ENCODE results near the gene ETFA. TPM values are rescaled to one million over a fixed set of nuclear protein-coding genes. Genes with fewer than 3 reads are reported as not detected.
"Not testable (repeated sequence)": the region's sequence is repeated elsewhere in the genome, so short reads cannot be mapped to it uniquely, and the experiment has no call there.

ETFA gene
- total RNA-seq, 1 donor from 2014 or later: 189 TPM

- DNase-seq (ENCODE audit: low read depth, low spot score): no peak
Observed at GRCh38 chr15:76282465-76282864, 28.8 kb downstream of the ETFA start.

- no peak for DNase-seq (ENCODE audit: low read depth, low spot score)
Observed at GRCh38 chr15:76278651-76279050, 32.6 kb downstream of the ETFA start.

DNA sequence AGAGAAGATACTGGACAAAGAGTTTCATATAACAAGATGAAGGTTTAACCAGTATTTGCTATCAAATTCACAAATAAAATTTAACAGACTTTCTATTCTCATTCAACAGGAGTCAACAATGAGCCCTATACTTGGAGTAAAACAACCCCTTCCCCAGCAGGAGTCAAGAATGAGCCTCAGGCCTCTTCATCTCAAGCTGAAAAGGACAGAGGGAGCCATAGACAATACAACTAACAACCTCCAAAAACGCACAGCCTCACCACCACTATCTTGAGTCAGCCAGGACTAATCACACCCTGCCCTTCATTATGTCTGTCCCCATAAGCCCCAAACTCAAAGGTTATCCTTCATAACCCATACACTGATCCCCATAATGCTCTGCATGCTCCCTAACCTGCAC lies 36.4 kb downstream of the ETFA start:
- DNase-seq (ENCODE audit: low read depth, low spot score): no peak

DNA sequence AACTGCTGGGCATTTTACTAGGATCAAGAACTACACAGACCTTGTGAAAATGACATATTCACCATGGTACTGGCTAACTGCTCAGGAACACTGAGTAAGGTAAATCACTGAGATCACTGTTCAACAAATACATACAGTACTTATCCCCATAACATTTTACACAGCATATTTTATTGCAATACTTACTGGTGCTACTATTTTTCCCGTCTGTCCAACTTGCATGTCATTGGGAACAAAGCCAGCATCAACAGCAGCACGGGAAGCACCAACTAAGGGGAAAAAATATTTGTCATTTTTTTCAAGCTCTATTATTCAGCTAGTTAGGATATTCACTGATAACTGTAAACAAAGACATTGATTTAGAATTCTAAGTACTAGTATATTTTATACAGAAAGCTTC lies 37.0 kb downstream of the ETFA start:
- peak; percentile 26 for DNase-seq (ENCODE audit: low read depth, low spot score)

GRCh38 chr15:76270876-76271275 lies 40.4 kb downstream of the ETFA start:
- DNase-seq (ENCODE audit: low read depth, low spot score): no peak

DNA sequence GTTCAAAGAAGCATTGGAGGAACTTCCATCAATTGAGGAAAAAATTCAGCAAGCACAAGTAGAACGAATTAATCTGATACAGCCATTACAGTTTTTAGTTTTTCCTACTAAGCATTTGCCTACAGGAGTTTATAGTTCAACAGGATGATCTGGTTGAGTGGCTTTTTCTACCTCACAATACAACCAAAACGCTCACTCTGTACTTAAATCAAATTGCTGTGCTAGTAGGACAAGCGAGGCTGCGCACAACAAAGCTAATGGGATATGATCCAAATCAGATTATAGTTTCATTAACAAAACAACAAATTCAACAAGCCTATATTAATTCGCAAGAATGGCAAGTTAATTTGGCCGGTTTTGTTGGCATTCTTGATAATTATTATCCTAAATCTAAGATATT lies 44.2 kb downstream of the ETFA start:
- DNase-seq (ENCODE audit: low read depth, low spot score): no peak

GRCh38 chr15:76265769-76266168 lies 45.5 kb downstream of the ETFA start:
- not testable (repeated sequence) for DNase-seq (ENCODE audit: low read depth, low spot score)

DNA sequence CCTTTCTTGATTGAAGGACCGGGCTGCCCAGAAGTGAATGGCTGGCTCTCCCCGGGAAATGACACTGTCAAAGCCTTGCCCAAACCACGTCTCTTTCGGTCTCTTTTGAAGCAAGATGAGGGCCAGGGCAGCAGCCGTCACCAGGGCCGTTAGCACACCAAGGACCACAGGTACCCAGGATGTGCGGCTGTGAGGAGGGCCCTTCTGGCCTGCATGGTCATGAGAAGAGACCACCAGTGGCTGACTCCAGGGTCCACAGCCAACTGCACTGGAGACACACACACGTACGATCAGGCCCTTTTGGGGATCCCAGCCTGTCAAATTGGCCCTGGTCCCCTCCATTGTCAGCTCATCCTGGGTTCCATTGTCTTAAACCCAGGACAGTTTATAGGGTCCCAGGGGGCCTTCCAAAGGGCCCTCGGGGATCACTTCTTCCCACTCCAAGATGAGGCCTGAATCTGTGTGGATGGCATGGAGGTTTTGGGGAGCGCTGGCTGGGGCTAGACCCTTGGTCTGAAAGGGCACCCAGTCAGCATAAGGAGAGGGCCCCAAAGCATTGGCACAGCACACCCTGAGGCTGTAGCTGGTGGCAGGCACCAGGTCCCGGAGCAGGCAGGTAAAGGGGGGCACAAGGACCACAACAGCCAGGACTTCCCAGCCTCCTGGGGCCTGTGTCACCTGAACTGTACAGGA lies 50.9 kb downstream of the ETFA start:
- DNase-seq (ENCODE audit: low read depth, low spot score): no peak

DNA sequence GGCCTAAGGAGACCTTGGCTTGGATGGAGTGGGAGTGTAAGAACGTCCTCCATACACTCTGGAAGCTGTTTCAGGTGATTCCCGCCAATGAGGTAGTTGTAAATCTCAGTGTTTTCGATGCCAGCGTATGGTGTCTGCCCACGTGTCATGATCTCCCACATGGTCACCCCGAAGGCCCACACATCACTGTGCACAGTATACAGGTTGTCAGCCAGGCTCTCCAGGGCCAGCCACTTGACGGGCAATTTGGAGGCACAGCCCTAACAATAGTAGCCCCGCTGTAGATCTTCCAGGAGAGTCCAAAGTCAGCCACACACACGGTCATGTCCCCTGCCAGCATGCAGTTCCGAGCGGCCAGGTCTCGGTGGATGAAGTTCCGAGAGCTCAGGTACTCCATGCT lies 51.9 kb downstream of the ETFA start:
- no peak for DNase-seq (ENCODE audit: low read depth, low spot score)

GRCh38 chr15:76258460-76258859 lies 52.8 kb downstream of the ETFA start:
- DNase-seq (ENCODE audit: low read depth, low spot score): no peak

DNA sequence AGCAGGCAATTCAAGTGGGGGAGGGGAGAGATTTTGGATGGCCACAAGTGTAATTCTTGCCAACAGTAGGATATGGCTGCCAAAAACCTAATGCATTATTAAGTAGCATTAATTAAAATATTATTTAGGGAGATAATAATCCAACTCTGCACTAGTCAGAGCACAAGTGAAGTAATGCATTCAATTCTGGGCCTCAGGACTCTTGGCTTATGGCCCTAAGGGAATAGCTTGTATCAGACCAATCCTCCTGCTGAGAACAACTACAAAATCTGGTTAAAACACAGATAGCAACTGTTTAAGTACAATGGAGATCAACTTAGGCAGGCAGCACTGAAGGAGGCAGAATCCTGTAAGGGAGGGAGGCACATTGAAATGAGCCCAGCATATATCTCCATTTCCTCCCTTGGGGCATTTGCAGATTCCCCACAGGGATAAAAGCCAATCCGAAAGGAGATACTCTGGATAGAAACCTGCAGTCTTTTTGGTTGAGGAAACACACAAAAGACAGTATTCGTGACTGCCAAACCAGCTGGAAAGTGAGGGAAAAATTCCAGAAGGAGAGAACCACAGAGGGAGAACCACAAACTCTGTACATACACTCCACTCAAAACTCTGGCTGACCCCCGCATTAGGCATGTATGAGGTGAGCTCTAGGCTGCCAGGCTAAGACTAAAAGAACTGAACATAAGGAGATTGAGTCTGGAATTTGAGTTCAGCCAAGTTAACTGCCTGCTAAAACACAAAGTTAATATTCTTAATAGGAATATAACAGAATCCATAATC lies 57.4 kb downstream of the ETFA start:
- DNase-seq (ENCODE audit: low read depth, low spot score): no peak

GRCh38 chr15:76252249-76252648 lies 59.0 kb downstream of the ETFA start:
- no peak for DNase-seq (ENCODE audit: low read depth, low spot score)

DNA sequence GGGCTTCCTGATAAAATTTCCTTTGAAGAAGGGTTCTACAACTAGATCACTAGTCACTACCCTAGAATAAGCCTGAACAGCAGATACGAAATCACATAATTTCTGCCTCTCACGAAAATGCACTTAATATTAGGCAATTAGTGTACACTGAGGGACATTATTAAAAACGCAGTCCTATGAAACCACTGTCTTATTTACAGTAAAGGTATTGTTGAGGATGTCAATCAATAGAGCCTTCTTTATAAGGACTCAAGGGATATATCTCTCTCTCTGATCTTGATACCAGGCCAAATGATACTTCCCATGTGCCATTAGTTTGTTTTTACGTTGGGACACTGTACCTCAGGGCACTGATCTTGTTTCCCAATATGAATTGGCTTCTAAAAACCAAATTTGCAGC lies 59.6 kb downstream of the ETFA start:
- no peak for DNase-seq (ENCODE audit: low read depth, low spot score)

DNA sequence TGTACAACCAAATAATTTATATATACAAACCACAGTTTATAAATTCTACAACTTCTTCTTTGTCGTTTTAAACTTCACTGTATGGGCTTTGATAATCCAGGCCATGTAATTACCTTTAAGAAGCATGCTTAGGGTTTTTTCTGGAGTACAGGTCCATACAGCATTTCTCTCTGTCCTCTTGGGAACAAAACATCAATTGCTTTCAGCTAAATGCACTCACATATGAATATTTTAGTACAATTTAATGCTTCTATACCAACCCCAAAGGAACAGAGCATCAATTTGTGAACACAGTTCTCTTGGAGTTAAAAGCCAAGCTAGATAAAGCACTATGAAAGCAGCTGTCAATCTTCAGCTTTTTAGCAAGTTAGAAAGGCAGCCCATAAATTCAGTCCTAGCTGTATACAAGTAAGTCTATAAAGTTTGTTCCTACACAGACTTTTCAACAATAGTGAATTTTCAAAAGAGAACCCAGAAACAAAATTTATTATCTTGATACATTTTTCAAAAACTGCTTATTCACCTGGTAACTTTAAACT lies 66.1 kb downstream of the ETFA start:
- no peak for DNase-seq (ENCODE audit: low read depth, low spot score)

DNA sequence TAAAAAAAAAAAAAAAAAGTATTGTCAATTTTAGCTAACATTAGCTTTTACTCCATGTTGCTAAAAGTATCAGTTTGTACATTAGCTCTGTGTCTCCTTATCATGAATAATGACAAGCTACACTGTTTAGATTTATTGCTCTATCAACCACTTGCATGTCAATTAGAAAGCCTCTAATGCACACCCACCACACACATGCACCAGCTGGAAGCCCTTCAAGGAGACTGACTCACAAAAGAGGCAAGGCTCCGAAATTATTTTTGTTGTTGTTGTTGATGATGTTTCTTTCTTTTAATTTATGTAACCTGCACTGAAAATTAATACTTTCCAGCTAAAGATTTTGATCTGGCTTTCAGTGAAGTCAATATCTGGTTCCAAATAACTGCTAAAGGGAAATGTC lies 71.5 kb downstream of the ETFA start:
- no peak for DNase-seq (ENCODE audit: low read depth, low spot score)

DNA sequence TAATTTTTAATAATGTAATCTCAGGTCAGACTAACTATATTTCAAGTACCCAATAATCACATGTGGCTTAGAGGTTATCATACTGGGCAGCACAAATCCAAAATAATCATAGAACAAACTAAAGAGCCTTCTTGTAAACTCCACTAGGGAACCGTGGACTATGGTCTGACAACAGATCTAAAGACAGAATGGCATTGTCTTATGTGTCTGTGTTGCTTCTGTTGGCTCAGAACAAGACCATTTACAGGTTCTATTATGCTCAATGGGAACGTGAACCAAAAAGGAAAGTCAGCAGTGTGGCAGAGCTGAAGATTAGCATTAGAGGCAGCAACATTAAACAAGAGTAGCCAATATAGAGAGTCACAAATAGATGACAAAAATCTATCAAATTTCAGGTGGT lies 74.9 kb downstream of the ETFA start:
- no peak for DNase-seq (ENCODE audit: low read depth, low spot score)

GRCh38 chr15:76235186-76235826 lies 76.0 kb downstream of the ETFA start:
- DNase-seq (ENCODE audit: low read depth, low spot score): no peak

- DNase-seq (ENCODE audit: low read depth, low spot score): no peak
Observed at GRCh38 chr15:76234337-76234889, 76.9 kb downstream of the ETFA start.

DNA sequence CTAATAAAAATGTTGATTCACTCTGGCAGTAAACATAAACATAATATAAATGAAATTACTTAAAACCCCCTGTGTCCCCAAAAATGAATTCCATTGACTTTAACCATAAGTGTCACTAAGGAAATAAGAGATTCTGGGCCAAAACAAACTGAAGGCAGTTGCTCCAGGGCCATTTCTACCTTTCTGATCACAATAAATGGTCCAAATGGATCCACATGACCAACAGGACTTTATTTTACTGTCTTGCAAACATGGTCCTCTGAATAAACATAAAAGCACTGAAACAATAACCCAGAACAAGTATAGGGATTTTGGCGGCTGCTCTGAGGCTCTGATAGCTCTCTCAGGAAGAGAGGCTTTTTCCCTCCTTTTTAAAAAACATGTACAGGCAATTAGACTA lies 77.3 kb downstream of the ETFA start:
- DNase-seq (ENCODE audit: low read depth, low spot score): no peak

DNA sequence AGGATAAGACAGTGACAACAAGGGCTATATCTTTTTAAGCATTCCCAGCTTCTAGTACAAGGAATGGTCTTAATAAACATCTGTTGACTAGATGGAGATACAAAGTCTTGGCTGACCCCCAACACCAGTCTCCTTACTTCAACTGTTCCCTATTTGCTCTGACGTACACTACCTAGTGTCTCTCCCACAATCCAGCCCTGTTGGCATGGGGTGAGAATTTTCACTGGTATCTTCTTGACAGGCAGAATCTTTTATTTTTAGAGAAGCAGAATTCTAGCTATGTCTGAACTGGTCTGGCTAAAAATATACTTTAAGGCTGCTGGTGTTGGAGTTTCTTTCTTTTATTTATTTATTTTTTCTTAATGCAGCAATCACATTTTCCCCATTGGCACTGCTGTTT lies 82.0 kb downstream of the ETFA start:
- DNase-seq (ENCODE audit: low read depth, low spot score): no peak

DNA sequence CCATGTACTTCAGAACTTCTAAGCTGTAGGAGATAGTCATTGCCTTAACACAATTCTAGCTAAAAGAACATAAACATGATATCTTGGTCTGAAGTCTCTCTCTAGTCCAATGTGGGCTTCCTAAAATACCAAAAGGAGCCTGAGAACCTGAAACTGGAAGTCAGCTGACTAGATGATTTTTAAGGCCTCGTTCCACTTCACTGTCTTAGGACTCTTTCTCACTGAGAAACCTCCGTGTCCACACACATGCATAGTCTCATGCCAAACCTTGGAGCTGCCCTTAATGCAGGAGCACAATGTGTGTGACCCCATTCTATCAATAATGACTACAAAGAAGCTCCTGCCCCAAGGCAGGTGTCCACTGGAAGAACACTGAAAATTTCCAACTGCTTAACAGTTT lies 87.7 kb downstream of the ETFA start:
- DNase-seq (ENCODE audit: low read depth, low spot score): no peak

DNA sequence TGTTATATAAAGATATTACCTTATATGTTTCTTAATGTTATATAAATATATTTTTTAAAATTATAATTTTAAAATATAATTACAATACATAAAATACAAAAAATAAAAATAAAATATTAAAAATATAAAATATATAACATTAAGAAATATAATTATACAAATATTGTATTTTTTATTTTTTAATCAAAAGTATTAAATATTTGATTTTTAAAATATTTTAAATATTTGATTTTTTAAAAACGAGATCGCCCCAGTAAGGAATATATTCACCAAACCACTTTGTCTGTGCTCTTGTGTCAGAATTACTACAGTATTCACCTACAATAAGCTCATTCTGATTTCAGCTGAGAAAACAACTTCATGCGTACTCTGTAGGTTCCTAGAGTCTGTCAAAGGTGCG lies 89.1 kb downstream of the ETFA start:
- DNase-seq (ENCODE audit: low read depth, low spot score): no peak

Data from pulmonary artery endothelial cell (primary cell).